AG08396 (cell line): ENCODE results near the gene CLMP.
"Not testable (repeated sequence)": the region's sequence is repeated elsewhere in the genome, so short reads cannot be mapped to it uniquely, and the experiment has no call there.

Experiments
- DNase-seq: peaks from one replicate; pipeline ENCODE4 v3.0.0; 2012; ENCODE audit warnings: low spot score, mixed read lengths

CLMP gene

DNA sequence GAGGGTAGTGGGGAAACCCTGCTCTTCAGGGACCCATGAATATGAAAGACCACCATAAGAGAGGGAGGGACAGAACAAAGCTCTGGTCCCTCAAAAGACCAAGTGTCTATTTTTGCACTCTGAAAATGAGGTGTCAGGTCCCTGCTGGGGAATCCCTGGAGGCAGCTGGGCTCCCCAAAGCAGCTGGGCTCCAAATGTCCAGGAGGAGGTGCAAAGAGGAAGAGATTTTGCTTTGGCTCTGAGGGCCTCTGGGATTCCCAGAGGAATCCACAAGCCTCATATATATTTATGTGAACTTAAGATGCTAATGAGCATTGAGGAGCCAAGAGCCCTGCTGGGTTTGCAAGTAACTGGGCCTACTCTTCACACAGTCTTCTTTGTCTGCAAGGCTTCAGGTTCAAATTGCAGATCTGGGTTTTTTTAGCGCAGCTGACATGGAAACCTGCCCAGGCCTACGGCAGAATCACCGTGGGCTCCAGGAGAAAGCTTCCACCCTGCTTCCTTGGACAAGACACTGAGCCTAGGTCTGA lies 26.0 kb downstream of the CLMP start:
- DNase-seq, result no peak

GRCh38 chr11:123168241-123168640 lies 26.8 kb downstream of the CLMP start:
- DNase-seq, result no peak

DNA sequence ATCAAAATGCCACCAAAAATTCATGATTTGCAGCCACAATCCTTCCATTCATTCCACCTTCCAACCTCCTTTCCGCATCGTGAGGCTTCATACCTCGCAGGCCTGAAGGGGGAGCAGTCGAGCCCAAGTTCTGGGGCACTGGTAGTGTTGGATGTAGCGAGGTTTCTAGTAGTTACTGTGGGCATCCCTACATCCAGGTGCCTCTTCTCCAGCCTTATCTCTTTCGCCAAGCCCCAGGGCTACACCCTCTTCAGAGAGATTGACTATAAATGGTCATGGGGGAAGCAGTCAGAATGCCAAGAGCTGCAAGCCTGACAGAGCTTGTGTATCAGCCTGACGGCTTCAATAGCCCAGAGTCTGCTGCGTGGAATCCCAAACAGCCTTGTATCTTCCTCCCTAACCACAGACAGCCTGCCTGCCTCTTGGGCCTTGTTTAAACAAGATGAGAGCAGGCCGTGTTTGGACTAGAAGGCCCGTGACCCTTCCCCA lies 28.9 kb downstream of the CLMP start:
- DNase-seq, result peak; percentile 72

DNA sequence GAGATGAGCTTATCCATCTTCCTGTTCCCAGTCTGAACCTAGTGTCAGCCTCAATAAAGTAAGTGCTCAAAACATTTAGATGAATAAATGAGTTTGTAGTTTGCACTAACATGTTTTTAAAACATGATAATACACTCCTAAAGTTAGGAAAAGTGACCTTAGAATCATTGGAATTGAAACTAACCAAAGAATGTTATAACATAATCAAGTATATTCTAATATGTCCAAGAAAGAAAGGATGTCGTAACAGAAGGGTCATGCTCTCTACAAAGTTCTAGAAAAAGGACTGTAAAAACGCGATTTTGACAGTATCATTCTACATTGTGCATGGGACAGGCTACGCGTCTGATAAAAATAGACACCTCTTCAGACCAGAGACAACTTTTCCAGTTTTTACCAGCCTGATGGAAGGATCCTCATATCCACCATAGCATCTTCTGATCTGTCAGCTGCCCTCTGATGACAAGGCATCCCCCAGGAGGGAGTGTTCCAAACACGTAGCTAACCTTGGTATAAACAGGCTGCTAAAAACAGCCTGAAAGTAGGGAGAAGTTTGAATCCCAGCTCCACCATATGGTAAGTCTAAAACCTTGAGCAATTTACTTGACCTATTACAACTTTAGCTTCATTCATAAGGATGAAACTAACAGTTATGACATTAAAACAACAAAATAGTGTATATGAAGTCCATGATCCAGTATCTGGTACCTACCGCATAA lies 30.2 kb downstream of the CLMP start:
- no peak for DNase-seq

GRCh38 chr11:123163621-123164020 lies 31.4 kb downstream of the CLMP start:
- DNase-seq, result no peak

DNA sequence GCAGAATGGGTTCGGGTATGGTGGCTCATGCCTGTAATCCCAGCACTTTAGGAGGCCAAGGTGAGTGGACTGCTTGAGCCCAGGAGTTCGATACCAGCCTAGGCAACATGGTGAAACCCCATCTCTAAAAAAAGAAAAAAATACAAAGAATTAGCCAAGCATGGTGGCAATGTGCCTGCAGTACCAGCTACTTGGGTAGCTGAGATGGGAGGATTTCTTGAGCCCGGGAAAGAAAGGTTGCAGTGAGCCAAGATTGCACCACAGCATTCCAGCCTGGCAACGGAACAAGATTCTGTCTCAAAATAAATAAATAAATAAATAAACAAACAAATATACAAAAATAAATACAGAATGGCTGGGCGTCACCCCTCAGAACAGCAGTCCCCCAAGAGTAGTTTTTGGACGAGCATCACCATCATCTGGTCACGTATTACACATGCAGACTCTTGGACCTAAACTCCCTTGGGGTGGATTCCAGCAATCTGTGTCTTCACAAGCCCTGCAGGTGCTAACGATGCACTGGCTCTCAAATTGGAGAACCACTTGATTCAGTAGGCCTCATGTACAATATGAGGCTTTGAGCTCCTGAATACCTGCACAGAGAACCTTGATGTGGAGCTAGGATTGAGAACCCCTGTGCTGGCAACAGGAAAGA lies 33.5 kb downstream of the CLMP start:
- no peak for DNase-seq

GRCh38 chr11:123159183-123159857 lies 35.7 kb downstream of the CLMP start:
- no peak for DNase-seq

GRCh38 chr11:123158033-123159003 lies 36.7 kb downstream of the CLMP start:
- DNase-seq, result no peak

GRCh38 chr11:123152951-123153350 lies 42.1 kb downstream of the CLMP start:
- no peak for DNase-seq

GRCh38 chr11:123152346-123152745 lies 42.7 kb downstream of the CLMP start:
- not testable (repeated sequence) for DNase-seq

DNA sequence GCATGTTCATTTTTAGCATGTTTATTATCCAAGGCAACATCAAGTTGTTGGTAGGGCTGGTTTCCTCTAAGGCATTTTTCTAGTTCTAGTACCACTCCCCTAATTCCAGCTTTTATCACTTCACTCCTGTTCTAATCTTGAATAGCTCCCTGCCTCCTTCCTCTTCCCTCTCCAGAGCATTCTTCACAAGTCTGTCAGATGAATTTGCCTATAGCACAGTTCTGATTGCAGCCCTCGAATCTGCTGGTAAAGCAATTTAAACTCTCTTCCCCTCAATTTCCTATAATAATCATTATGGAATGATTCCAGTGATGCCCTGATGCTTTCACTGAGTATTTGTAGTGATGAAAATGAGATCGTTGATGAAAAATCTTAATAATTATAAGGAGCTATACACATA lies 43.3 kb downstream of the CLMP start:
- DNase-seq, result no peak

DNA sequence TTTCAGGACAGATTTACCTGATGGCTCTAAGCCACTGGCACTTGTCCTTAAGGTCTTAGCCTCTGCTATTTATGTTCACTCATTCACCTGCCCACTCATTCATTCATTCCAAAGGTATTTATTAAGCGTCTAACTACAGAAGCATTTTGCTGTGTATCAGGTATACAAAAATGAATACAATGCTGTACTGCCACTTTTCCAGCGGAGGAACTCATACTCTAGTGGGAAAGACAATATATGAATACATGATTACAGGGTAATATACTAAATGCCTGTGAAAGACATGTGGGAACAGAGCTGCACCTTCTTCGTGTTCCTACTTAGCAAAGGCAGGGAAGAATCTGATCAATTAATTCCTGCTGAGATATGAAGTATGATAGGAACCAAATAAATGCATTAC lies 43.7 kb downstream of the CLMP start:
- no peak for DNase-seq

GRCh38 chr11:123150882-123151281 lies 44.2 kb downstream of the CLMP start:
- DNase-seq, result no peak

DNA sequence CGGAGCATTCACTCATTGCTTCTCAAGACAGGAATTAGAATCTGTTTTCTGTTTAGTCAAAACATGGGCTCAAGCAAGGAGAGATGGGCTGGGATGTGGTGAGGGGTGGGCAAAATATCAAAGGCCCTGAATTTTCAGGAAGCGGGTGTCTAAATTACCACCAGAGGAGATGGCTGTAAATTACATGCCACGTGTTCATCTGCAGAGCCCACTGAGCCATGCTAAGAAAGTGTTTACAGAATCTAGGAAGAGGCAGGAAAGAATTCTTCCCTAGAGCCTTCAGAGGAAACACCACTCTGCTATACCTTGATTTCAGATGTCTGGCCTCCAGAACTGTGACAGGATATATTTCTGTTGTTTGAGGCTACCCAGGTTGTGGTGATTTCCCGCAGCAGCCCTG lies 46.1 kb downstream of the CLMP start:
- DNase-seq, result no peak

DNA sequence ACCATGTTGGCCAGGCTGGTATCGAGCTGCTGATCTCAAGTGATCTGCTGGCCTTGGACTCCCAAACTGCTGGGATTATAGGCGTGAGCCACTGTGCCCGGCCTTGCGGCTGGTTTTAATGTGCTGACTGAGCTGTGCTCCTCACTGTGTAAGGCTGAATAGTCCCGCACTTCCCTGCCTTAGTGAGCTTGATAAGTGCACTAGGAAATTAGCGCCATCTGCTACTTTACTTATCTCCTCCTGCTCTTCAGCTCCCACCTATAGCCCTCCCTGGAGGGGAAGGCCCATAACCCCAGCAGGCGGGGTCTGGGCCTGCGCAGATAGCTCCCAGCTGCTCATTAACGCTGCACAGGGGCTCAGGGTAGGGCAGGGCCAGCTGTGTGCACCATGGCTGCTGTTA lies 49.4 kb downstream of the CLMP start:
- no peak for DNase-seq

- peak; percentile 85 for DNase-seq
Measured at GRCh38 chr11:123145220-123145619, 49.8 kb downstream of the CLMP start.

- no peak for DNase-seq
Measured at GRCh38 chr11:123144707-123145106, 50.3 kb downstream of the CLMP start.

DNA sequence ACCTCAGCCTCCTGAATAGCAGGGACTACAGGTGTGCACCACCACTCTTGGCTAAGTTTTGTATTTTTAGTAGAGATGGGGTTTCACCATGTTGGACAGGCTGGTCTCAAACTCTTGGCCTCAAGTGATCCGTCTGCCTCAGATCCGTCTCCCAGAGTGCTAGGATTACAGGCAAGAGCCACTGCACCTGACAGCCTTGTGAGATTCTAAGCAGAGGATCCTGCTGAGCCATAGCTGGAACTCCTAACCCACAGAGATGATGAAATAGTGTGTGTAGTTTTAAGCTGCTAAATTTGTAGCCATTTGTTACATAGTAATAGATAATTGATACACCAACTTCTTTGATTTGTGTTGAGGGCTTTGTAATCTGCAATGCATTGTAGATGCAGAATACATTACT lies 51.1 kb downstream of the CLMP start:
- DNase-seq, result no peak

DNA sequence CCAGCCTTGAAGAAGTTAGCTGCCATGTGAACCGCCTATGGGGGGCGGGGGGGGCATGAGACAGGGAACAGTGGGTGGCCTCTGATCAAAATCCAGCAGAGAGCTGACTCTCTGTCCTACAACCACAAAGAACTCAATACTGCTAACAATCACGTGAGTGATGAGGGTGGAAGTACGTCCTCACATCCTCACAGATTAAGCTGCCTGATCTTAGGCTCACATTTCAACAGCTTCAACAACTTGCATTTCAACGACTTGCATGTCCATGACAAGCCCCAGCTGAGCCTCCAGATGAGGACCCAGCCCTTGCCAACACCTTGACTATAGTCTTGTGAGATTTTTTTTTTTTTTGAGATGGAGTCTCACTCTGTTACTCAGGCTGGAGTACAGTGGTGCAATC lies 51.6 kb downstream of the CLMP start:
- DNase-seq, result no peak

GRCh38 chr11:123139206-123139605 lies 55.8 kb downstream of the CLMP start:
- DNase-seq, result no peak

DNA sequence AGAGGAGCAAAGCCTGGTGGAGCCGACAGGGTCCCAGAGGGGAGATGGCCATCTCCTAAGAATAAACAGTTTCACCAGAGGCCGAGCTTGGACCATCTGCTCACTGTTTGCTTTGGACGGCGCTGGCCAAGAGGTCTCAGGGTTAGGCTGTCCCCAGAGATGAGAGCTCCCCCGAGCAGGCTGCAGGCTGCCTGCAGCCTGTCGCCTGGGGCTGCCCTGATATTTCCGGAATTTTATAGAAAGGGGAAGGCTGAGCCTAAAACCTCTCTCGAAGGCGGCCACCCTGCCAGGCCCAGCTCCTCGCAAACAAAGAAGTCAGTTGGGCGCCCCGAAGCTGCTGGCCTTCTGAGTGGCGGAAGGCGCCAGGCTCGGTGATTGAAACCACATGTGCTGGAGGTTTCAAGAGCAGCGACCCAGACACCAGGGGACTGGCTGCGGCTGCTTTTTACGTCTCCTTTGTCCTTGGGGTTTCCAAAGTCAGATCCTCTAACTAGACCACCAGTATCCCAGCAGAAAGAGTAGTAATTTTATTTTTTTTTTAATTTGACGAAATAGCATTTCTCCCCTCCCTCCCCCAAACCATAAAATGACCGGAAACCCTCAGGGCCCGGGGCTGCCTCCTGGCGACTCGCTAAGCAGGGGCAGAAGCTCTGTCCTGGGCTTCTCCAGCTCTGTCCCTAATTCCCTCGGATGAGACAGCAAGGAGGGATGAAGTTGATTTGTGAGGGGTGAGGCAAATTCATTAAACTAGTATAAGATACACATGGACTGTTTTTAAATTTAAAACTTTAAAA lies 57.4 kb downstream of the CLMP start:
- peak; percentile 73 for DNase-seq
